Caco-2 (cell line): ENCODE measurements around the gene MYT1. TPM values are rescaled to one million over a fixed set of nuclear protein-coding genes. Genes with fewer than 3 reads are reported as not detected.

Source experiments
- BruUV-seq: library from RNA; stranded (reverse); fragments of 400-500 nt; replicated peaks from 2 replicates; lab custom pipeline; 2021; lab: Mats Ljungman, UMichigan
- CTCF ChIA-PET: fragments of 300-600 bp; sonication (Branson Sonifier 250); formaldehyde crosslinking; loops from one replicate; lab custom pipeline; 2022; ENCODE audit warnings: antibody characterized with exemption; lab: Charles Lee
- POLR2A ChIA-PET: fragments of 300-600 bp; sonication (Branson Sonifier 250); formaldehyde crosslinking; loops from one replicate; lab custom pipeline; 2022; ENCODE audit warnings: antibody characterized with exemption; lab: Charles Lee
- DNase-seq, 2 experiments: peaks; one replicate each; pipeline versions ENCODE4 v3.0.0 to v3.0.0-alpha.2; 2020 to 2022
- H3K27me3 ChIP-seq: replicated peaks from 2 replicates; pipeline ENCODE4 v1.6.0; 2011; ENCODE audit warnings: low read length; ENCODE audit not compliant: control insufficient read depth, insufficient read depth
- H3K36me3 ChIP-seq: 2 replicates; pipeline ENCODE4 v1.5.1; 2011; ENCODE audit warnings: low read length; ENCODE audit not compliant: control insufficient read depth, insufficient read depth
- H3K4me1 ChIP-seq: fragments of 250-450 bp; sonication (Bioruptor Pico); 2 replicates; pipeline ENCODE4 v1.5.1; 2020; ENCODE audit warnings: mild to moderate bottlenecking
- H3K4me3 ChIP-seq: 2 replicates; pipeline ENCODE4 v1.5.1; 2011; ENCODE audit warnings: low read depth, mild to moderate bottlenecking, control low read depth, low read length
- H3K9me3 ChIP-seq: fragments of 250-450 bp; sonication (Bioruptor Pico); 2 replicates; pipeline ENCODE4 v1.5.1; 2020; ENCODE audit warnings: mild to moderate bottlenecking, moderate library complexity
- H3K27ac Mint-ChIP-seq: one replicate; pipeline ENCODE4 v1.8.0; 2022; ENCODE audit warnings: mixed read lengths; ENCODE audit not compliant: unreplicated experiment
- H3K27me3 Mint-ChIP-seq: one replicate; pipeline ENCODE4 v1.8.0; 2022; ENCODE audit warnings: mixed read lengths; ENCODE audit not compliant: insufficient read depth, unreplicated experiment
- H3K36me3 Mint-ChIP-seq: one replicate; pipeline ENCODE4 v1.8.0; 2022; ENCODE audit warnings: mild to moderate bottlenecking, mixed read lengths; ENCODE audit not compliant: insufficient read depth, unreplicated experiment
- H3K4me1 Mint-ChIP-seq: one replicate; pipeline ENCODE4 v1.8.0; 2022; ENCODE audit warnings: low read depth, mixed read lengths; ENCODE audit not compliant: unreplicated experiment
- H3K4me3 Mint-ChIP-seq: one replicate; pipeline ENCODE4 v1.8.0; 2022; ENCODE audit warnings: mild to moderate bottlenecking, moderate library complexity, mixed read lengths; ENCODE audit not compliant: unreplicated experiment
- H3K9me3 Mint-ChIP-seq: one replicate; pipeline ENCODE4 v1.8.0; 2022; ENCODE audit warnings: mixed read lengths; ENCODE audit not compliant: unreplicated experiment
- CTCF ChIP-seq, 2 experiments: fragments of 200-600 bp in 1 of 2; IDR thresholded peaks; 1 replicate in 1 of 2; 2 replicates in 1 of 2; pipeline versions ENCODE4 v1.5.1 to v1.8.0; 2011 to 2022; ENCODE audit warnings: antibody characterized with exemption in 1 of 2, control low read depth in 1 of 2, inconsistent platforms in 1 of 2, low read depth in 1 of 2, low read length in 1 of 2, mild to moderate bottlenecking in 1 of 2, moderate library complexity in 1 of 2; ENCODE audit not compliant: insufficient read depth in 1 of 2, severe bottlenecking in 1 of 2, unreplicated experiment in 1 of 2
- intact Hi-C: fragments of 100-400 bp; cut with micrococcal nuclease; formaldehyde crosslinking; loops from one replicate; pipeline ENCODE4 v1.10.0; 2022; ENCODE audit not compliant: unreplicated experiment
- total RNA-seq: library from RNA; stranded (reverse); gene quantifications from 2 replicates; pipeline ENCODE4 v1.2.3, GENCODE V29; 2022

MYT1 gene
- total RNA-seq, 1 experiment from 2014 or later: 0.25 TPM

- no peak for TF ChIP-seq CTCF (IDR thresholded peaks at IDR 0.05; ENCODE audit: insufficient read depth in 1 of 2, low read depth in 1 of 2, low read length in 1 of 2, severe bottlenecking in 1 of 2, unreplicated experiment in 1 of 2)
Observed at GRCh38 chr20:64159286-64159680, 5.0 kb upstream of the MYT1 start.

GRCh38 chr20:64159711-64160110, 4.5 kb upstream of the MYT1 start:
- H3K4me3 Mint-ChIP-seq: no peak overlapping the region
- no peaks in the 10 kb centered on the region for H3K4me1 ChIP-seq
- H3K27me3 Mint-ChIP-seq: peaks cover 34% of the 10 kb centered on the region
- no peaks in the 10 kb centered on the region for H3K36me3 Mint-ChIP-seq
- no peak for DNase-seq
- no peaks in the 10 kb centered on the region for H3K4me1 Mint-ChIP-seq
- H3K9me3 Mint-ChIP-seq: no peaks in the 10 kb centered on the region
- ChIA-PET POLR2A (no interaction called here), CTCF (no interaction called here)
- H3K27me3 ChIP-seq: peaks cover 2% of the 10 kb centered on the region
- no TSS peak for BruUV-seq
- H3K27ac Mint-ChIP-seq: no peak overlapping the region
- H3K36me3 ChIP-seq: no peaks in the 10 kb centered on the region
- H3K4me3 ChIP-seq: no peak overlapping the region
- H3K9me3 ChIP-seq: no peaks in the 10 kb centered on the region
- intact Hi-C loops: no loop called here
- no peak for TF ChIP-seq CTCF (IDR thresholded peaks at IDR 0.05; ENCODE audit: insufficient read depth in 1 of 2, low read depth in 1 of 2, low read length in 1 of 2, severe bottlenecking in 1 of 2, unreplicated experiment in 1 of 2)

More at GRCh38 chr20:64159286-64159680, 5.0 kb upstream of the MYT1 start:
- H3K9me3 Mint-ChIP-seq: no peaks in the 10 kb centered on the region
- no TSS peak for BruUV-seq
- H3K27me3 Mint-ChIP-seq: peaks cover 30% of the 10 kb centered on the region
- ChIA-PET CTCF (no interaction called here), POLR2A (no interaction called here)
- Histone ChIP-seq H3K4me1 (no peaks in the 10 kb centered on the region), H3K27me3 (peaks cover 2% of the 10 kb centered on the region), H3K9me3 (no peaks in the 10 kb centered on the region), H3K4me3 (no peak overlapping the region), H3K36me3 (no peaks in the 10 kb centered on the region)
- no peak overlapping the region for H3K27ac Mint-ChIP-seq
- DNase-seq: no peak
- H3K4me3 Mint-ChIP-seq: no peak overlapping the region
- H3K4me1 Mint-ChIP-seq: no peaks in the 10 kb centered on the region
- H3K36me3 Mint-ChIP-seq: no peaks in the 10 kb centered on the region
- intact Hi-C loops: no loop called here

- Histone ChIP-seq H3K4me3 (no peak overlapping the region), H3K36me3 (no peaks in the 10 kb centered on the region), H3K4me1 (no peaks in the 10 kb centered on the region), H3K9me3 (no peaks in the 10 kb centered on the region), H3K27me3 (peaks cover 2% of the 10 kb centered on the region)
- H3K27me3 Mint-ChIP-seq: peaks cover 38% of the 10 kb centered on the region
- intact Hi-C loops: no loop called here
- no peaks in the 10 kb centered on the region for H3K36me3 Mint-ChIP-seq
- no TSS peak for BruUV-seq
- DNase-seq: no peak
- H3K4me3 Mint-ChIP-seq: no peak overlapping the region
- no peak for TF ChIP-seq CTCF (IDR thresholded peaks at IDR 0.05; ENCODE audit: insufficient read depth in 1 of 2, low read depth in 1 of 2, low read length in 1 of 2, severe bottlenecking in 1 of 2, unreplicated experiment in 1 of 2)
- H3K9me3 Mint-ChIP-seq: no peaks in the 10 kb centered on the region
- POLR2A ChIA-PET: no interaction called here
- H3K27ac Mint-ChIP-seq: no peak overlapping the region
- H3K4me1 Mint-ChIP-seq: no peaks in the 10 kb centered on the region
- CTCF ChIA-PET: no interaction called here
Observed at GRCh38 chr20:64160118-64160517, 4.1 kb upstream of the MYT1 start.
